Activated gamma-delta T cell treated with anti-CD3 and anti-CD28 coated beads, Interleukin-2, amount 50 U/mL, for 16 hours (primary cell): Measurements from ENCODE around the gene EBF3.

Experiments
- DNase-seq: peaks from one replicate; pipeline ENCODE4 v3.0.0-alpha.2; 2020; ENCODE audit warnings: low read depth

EBF3 gene

DNA sequence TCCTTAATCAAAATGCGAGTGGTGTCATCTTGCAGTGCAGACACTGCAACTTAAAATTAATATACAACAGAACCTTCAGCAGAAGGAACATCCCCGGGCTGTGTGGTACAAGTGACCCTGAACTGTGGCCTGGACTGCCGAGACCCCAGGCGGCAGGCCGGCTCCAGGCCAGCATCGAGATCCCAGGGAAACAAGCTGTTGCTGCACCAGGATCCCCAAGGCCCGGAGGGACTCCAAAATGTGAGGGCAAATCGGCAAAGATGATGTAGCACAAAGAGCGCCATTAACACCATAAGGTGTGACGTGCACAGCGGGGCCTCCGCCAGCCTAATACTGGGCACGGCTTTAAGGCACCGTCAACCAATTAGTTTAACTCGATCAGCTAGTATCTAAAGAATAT lies 73.9 kb downstream of the EBF3 start:
- no peak for DNase-seq

DNA sequence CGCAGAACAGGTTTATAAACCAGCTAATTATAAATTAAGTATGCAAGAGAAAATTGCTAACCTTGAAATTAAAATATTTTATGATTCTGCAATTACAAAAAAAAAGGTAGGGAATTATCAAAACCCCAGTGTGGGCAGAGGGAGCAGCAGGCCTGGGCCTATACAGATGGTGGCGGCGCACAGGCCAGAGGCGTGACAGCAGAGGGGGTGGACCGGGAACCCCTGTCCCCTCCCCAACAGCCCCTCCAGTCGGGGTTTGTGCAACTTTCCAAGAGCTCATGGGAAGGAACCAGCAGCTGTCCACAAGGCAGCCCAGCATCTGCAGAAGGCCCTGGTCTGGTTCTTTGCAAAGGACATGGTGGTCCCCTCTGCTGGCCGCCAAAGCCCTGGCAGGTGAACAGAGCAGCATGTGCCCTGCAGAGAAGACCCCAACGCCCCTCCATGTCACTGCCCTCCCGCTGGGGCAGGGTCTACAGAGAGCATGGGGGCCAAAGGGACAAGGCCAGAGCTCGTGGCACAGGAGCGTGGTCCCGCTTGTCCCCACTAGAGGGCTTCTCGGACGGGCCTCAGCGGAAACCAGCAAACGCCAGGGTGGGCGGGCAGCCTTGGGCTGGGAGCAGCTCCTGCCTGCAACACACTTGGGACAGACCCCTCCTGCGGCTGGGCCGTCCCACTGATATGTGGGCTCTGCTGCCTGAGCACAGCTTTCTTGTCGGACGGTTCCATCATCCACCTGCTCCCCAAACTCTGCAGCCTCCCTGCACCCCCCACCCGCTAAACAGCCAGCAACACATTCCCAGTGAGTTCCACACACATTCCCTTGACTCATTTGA lies 75.1 kb downstream of the EBF3 start:
- DNase-seq, result peak; percentile 14

DNA sequence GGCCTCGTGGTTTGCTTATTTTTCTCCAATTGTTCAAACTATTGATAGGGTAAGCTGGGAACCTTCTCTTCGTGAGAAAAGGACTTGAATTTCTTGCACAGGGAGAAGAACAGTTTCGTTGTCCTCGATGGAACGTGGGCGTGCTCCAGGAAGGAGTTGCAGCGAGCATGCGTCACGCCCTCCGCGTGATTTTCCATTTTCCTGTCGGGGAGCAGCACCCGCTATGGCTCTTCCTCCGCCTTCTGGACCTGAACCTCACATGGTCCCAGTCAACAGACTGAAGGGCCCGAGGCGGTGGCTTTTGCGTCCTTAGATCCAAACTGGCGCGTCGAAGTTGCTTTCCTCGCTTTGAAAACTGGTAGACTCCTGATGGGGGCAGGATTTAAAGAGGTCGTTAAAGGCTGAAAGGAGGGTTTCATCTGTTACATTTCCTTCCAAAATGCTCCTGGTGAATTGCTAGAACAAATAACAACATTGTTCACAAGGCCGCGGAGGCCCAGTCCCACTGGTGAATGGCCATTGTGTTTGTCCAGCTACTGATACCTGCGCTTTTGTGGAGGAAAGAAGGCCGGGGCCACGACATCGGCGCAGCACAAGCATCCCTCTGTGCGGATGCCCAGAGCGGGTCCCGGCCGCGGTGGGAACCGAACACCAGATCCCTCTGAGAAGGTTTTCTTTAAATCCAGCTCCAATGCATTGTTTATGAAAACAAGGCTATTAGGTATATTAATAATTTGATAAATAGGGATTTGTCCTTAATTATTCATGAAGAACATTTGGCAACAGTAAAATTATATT lies 75.9 kb downstream of the EBF3 start:
- DNase-seq, result no peak

DNA sequence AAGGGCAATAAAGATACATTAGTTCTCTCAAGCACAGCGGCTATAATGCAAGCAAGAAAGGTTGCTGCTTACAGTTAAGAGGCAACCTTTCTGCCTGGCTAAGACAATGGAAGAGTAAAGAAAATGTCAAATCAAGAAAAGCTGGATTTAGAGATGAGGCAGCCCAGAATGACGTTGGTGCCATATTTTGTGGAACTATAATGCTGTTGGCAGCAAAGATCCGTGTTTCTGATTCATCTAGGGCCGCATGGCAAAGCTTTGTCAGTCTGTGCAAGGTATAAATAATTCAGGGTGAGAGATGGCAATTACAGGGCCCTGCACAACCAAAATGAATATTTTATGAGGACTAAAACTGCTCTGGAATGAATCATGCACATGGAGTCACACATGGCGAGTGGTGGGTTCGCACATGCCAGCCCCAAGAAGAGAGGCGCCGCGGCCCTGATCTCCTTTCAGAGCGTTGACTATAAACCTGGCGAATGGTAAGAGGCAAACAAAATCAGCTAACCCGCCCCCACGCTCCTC lies 76.6 kb downstream of the EBF3 start:
- no peak for DNase-seq

DNA sequence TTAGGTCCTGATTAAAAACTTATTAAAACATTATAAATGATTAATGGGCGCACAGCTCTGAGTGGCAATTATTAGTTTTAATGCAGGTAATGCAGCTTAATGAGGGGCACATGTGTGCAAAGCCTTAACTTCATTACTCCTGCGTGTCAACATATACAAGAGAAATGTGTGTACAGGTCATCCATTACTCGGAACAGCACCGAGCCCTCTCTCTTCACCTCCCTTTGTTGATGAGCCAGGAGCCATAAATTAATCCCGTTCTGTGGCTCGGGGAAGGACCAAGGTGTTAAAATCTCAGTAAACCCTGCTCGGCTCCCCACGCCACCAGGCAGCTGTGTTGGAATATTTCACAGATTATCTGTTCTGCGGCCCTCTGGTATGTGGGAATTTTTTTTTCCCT lies 77.8 kb downstream of the EBF3 start:
- no peak for DNase-seq

DNA sequence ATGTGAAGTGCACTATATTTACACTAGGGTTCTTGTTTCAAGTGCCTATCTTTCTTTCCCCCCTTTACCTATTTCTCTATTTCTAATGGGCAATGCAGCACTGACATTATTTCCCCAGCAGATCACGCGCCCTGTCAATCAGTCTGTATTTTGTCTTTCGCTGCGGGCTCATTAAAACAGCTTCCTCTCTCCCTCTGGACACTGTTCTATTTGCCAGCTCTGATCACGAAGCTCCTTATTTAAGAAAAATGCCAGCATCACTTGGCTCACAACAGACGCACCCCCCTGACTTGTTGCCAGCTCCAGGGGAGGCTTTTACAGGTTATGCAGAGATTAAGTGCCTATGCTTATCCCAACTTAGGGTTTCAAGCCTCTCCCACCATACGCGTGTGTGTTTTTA lies 78.5 kb downstream of the EBF3 start:
- DNase-seq, result no peak

DNA sequence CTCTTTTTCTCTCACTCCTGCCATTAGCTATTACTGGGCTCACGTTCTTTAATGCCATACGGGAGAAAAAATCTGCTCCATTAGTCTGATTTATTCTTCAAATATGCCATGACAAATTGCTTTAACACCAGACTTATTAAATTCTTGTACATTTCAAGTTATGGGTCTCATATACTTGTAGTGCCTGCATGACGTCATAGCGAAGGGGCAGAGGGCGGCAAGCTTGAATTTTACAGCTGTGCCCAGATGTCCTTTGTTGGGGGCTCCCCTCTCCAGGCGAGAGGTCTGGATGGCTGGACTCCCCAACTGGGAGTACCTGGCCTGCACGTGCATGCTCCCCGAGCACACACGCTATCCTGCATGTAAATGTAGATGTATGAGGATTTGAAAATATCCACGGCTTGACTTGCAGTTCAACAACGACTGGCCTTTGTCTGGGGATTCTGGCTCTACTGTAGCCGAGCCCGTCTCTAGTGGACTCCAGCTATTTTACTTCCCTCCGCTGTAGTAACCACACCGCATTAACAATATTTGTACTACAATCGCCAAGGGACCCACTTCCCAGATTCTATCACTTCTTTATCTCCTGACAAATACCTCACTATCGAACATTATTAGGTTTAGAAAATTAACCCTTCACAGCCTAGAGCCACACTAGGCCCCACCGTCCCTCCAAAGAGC lies 79.5 kb downstream of the EBF3 start:
- no peak for DNase-seq

DNA sequence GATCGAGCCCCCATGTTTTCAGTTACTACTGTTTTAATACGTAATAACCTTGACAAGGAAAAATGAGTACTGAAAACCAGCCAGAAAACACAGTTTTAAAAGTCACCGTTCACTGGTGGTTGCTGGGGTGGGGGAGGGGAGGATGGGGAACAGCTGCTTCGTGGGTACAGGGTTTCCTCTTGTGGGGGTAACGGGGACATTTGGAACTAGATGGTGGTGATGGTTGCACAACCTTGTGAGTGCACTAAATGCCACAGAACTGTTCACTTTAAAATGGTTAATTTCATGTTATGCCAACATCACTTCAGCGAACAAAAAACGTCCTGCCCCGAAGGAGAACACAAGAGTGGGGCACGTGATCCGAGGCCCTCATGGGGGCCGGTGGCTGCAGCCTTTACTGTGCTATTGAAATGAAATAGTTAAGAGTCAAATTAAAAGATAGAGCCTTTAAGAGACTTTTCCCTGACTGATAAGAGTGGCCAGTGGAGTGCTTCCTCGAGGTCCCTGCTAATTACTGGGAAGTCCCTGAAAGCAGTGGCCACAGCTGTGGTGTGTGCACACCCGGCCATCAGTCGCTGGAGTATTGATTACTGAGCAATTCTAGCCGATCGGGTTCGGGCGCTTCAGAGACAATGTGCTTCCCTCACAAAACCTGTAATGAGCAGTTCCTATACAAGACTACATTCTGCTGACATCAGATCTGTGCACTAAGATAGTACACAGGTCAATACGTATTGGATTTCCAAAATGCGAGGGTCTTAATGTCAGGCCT lies 80.3 kb downstream of the EBF3 start:
- no peak for DNase-seq

DNA sequence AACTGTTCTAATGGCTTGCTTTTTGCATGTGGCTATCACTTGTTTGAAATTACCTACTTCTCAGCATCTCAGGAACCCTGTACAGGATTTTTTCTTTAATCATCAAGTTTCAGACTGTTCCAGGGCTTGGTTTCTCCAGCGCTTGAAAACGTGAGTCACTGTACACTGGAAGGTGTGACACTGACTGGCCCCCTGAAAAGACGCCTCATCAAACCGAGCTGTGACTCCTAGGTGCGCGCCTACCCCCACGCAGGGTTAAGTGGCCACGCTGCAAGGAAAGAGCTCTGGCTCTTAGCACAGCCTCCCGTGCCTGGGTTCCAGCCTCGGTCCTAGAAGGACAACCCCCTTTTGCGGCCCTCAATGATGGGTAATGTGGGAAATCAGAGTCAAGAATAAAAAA lies 81.0 kb downstream of the EBF3 start:
- DNase-seq, result no peak

DNA sequence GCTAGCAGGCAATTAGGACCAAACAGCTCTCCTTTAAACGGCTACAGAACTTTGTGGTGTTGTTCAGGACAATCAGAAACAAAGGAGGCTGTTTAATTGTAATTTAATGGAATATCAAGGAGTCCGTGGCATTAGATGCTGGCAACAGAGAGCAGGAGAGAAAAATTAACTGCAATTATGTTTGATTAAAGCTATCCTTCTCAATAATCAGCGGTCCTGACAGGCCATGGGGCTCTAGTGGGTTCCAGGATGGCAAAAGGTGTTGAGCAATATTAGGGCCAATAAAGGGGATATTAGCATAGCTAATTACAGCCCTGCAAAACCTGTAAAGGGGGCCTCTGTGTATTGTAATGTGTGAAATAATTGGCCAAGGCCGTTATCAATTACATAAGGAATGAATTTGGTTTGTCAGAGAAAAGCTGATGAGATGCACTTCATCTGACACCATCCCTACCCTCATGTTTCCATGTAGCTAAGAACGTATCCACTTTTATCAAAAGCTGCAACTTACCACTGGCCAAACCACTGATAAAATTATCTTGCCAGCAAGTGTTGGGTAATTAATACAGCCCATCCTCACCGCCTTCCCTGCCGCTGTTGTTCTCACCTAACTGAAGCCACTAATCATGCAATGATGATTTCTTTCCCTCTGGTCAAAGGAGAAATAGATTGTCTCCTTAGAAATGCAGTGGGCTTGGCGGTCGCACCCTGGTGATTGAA lies 81.6 kb downstream of the EBF3 start:
- DNase-seq, result no peak

DNA sequence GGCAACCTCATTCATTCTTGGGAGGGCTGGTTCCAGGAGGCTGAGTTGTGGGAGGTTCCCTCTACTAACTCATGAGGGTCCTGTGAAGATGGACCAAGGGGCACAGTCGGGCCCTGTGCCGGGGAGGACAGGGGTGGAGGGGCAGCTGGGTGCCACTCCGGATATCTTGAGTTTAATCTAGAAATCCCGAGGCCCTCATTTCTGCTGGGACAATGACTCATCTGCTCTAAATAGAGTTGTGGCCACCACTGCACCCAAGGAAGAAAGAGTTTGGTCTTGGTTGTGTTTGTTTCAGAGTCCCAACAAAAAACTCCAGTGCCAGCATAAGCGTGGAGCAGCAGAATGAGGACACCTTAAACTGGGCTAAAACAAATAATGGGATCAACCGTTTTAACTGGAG lies 82.4 kb downstream of the EBF3 start:
- DNase-seq, result no peak

DNA sequence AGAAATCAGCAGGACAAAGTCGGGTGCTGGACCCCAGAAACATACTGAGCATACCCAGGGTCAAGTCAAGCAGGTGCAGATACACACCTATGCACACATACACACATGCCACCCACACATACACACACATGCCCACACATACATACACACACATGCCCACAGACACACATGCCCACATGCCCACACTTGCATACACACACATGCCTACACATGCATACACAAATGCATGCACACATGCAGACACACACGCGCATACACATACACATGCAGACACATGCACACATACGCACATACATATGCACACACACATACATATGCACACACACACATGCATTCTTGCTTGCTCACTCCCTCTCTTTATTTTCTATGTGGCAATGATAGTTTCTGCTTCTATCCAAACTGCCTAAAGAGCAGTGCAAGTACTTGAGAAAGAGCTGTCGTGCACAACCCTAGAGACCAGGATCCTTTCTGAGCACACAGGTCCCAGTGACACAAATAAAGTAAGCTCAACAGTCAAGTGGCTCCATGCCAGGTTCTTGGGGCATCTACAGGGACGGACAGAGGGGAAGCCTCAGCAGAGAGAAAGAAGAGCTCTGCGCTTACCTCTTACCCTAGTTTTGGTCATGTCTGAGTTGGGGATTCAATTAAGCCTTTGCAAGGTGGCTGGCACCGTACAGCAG lies 83.7 kb downstream of the EBF3 start:
- no peak for DNase-seq

DNA sequence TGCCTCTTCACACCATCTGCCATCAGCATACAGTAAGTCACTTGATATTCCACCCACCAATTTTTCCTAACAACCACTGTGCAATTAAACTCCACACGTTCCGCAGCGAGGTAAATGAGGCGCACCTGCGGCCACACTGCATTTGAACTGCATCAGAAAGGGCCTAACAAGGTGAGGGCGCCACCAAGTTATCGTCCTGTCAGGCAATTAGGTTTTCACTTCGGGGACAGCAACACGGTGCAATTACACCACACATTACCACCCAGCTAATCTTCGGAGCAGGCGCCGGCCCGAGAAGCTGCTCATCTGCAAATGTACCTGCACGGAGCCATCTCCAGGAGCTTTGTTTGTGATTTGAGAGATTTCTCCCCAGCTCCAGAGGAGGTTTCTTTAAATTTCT lies 84.4 kb downstream of the EBF3 start:
- no peak for DNase-seq

DNA sequence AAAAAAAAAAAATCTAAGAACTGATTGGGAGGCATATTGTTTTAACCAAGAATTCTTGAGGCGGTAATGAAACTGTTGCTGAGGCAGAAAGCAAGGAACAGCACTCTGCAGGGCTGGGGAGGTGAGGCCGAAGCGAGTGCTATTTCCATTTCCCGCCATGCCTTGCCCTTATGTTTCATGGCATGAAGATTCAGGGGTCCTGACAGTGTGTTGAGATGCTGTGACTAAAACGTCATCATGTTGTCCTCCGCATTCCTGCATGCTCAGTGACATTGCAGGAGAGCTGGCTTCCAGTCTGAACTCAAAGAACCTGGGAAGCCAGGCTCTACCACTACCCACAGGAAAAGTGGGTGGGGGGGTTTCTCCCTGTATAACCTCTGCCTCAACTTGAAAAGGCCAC lies 85.2 kb downstream of the EBF3 start:
- DNase-seq, result no peak

DNA sequence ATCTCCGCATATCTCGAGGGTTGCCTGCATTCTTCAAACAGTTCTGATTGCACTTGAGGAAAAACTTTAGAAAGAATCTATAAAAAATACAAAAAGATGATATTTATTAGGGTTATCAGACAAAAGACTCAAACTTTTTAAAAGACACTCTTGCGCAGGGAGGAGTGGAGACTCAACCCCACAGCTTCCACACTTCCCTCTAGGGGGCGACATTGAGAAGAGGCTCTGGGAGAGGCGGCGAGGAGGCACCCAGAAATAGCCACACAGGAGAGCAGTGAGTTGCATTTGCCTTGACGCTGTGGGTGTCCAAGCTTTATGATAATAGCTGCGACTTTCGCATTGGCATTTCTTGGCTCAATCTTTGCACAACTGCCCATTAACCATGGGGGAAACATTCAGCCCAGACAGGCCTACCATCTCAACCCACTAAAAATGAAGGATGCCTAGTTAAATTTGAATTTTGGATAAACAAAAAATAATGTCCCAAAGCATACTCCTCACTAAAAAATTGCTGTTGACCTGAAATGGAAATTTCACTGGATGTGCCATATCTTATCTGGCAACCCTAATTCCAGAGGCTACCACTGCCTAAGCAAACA lies 86.2 kb downstream of the EBF3 start:
- no peak for DNase-seq

DNA sequence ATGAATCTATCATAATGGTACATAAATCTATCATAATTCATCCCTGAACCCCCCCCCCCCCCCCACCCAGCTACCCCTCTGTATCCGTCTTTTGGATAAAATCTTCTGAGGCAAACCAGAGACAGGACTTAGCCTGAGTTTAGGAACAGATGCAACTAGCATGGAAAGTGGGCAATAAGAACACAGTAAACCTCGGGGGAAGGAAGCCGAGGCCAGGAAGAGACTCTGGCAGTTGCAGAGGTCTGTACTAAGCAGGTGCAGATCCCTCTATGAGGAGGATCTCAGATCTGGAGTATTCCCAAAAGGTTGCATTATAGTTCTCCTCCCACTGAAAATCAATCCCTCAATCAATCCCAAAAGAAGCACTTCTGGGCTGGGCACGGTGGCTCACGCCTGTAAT lies 87.2 kb downstream of the EBF3 start:
- DNase-seq, result no peak

DNA sequence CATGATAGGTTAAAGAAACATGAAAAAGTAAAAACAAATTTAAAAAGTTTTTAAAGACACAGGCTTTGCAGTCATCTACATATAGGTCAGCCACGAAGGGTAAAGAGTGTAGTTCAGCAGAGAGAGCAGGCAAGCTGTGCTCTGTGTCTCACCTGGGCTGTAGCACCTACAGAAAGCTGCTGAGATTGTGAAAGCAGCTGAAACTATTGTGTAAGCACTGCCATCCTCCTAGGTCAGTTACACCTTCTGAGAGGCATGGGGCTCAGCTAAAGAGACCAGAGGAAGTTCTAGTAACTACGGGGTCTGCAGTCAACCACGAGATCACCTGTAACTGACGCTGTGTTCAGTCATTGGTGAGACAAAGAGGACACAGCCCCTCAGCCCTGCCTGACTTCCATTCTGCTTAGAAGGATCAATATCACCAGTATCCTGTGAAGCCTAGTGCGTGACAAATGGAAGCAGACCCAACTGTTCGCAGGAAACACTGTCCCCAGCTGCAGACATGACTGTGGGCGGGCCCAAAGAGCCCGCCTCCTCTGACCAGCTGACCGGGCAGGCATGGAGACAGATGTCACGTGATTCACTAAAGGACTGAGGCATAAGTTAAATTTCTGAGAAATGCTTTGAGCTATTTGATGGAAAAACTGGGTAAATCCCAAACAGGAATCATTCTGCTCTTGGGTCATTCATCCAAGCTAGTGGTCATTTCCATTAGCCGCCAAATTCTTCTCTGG lies 87.9 kb downstream of the EBF3 start:
- DNase-seq, result no peak

DNA sequence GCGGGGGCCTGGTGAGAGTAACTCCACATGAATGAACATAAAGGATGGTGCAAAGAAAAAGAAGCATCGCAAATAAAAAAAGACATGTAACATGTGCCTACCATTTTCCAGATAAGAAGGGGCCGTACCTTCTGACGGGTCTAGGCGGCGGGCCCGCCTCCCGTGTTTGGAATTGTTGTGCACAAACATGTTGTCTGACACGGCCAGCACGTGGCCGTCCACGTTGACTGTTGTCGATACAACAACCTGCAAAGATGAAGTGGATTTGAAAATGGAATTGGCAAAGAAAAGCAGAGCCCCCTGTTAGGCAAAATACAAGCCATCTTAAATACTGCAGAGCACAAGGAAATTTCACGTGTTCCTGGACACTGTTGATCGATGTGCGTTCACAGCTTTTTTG lies 90.7 kb downstream of the EBF3 start:
- DNase-seq, result no peak

DNA sequence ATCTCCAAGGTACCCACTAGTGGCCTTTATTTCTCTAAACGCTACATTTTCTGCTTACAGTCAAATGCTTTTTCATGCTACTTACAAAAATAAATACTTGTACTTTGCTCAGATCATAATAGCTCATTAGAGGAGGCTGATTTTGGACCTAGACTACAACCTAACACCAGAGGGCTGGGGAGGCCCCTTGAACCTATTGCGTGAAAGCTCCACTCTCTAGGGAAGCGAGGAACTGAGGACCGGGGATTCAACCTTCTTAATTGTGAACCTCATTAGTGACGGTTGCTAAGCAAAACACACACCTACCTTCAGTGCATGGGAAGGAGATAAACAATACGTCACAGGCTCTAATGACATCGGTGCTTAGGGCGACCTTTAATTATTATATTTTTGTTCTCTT lies 92.1 kb downstream of the EBF3 start:
- no peak for DNase-seq
